Muscle of arm (tissue), 14 donors: ENCODE measurements around the gene IL4R. TPM values are rescaled to one million over a fixed set of nuclear protein-coding genes. Genes with fewer than 3 reads are reported as not detected.
A peak's percentile ranks its signal among the peaks of the same experiment; 100 is the strongest.
"Not testable (repeated sequence)": the region's sequence is repeated elsewhere in the genome, so short reads cannot be mapped to it uniquely, and the experiment has no call there.

Experiments used
- DNase-seq: peaks from one replicate; pipeline ENCODE4 v3.0.0-alpha.2; 2013
- long read RNA-seq, 11 donors: transcript quantifications; one replicate each; lab custom pipeline, GENCODE V29; 2026
- polyA plus RNA-seq, 12 donors: library from polyadenylated mRNA; unstranded; fragments of 120-200 nt; gene quantifications; one replicate each; pipeline ENCODE4 v1.2.1, GENCODE V29; 2013; ENCODE audit not compliant: insufficient read length in 12 of 12

The IL4R gene
- 10 to 100 TPM in 9 of 12 donors, 1 to 10 TPM in 2, not detected in 1; 8.6 to 39.4 (median 13.2) TPM for polyA plus RNA-seq
- long read RNA-seq, donor 1, partial matches to known transcripts: 0 of 2 reads
- long read RNA-seq, donor 1, other reads (novel, unspliced or antisense): 0 of 2 reads
- long read RNA-seq, donor 2: 0 reads
- long read RNA-seq, donor 3: 0 reads
- long read RNA-seq, donor 4: 0 reads
- long read RNA-seq, donor 5, partial matches to known transcripts: 0 of 1 reads
- long read RNA-seq, donor 5, other reads (novel, unspliced or antisense): 0 of 1 reads
- long read RNA-seq, donor 6: 0 reads
- long read RNA-seq, donor 7: 0 reads
- long read RNA-seq, donor 8: 0 reads
- long read RNA-seq, donor 9, partial matches to known transcripts: 0 of 2 reads
- long read RNA-seq, donor 9, other reads (novel, unspliced or antisense): 0 of 2 reads
- long read RNA-seq, donor 10: 0 reads
- long read RNA-seq, donor 11: 0 reads

- DNase-seq: peak; percentile 55
Observed at GRCh38 chr16:27313422-27314160, at the start of gene IL4R. Gene IL4R, plus strand, starts transcription at chr16:27313974. Its CDS starts 26,230 bp downstream, at chr16:27340204.

- DNase-seq: no peak
Observed at GRCh38 chr16:27264151-27264550, 49.6 kb upstream of the IL4R start.

- DNase-seq: no peak
Observed at GRCh38 chr16:27265982-27266381, 47.8 kb upstream of the IL4R start.

- DNase-seq: no peak
Observed at GRCh38 chr16:27267037-27267677, 46.6 kb upstream of the IL4R start.

- peak; percentile 98 for DNase-seq
Observed at GRCh38 chr16:27268376-27269299, 45.1 kb upstream of the IL4R start, which contains the start of gene NSMCE1. Gene NSMCE1, minus strand, starts transcription at chr16:27268772. Its CDS starts 11,202 bp downstream, at chr16:27257570.

GRCh38 chr16:27269300-27270150 is 44.2 kb upstream of the IL4R start:
- no peak for DNase-seq

- DNase-seq: no peak
Observed at GRCh38 chr16:27270349-27270748, 43.4 kb upstream of the IL4R start.

- DNase-seq: no peak
Observed at GRCh38 chr16:27272076-27272475, 41.7 kb upstream of the IL4R start.

- DNase-seq: not testable (repeated sequence)
Observed at GRCh38 chr16:27272697-27273096, 41.1 kb upstream of the IL4R start.

- no peak for DNase-seq
Observed at GRCh38 chr16:27273330-27273669, 40.5 kb upstream of the IL4R start.

- DNase-seq: no peak
Observed at GRCh38 chr16:27273670-27274423, 39.9 kb upstream of the IL4R start.

- not testable (repeated sequence) for DNase-seq
Observed at GRCh38 chr16:27274424-27274874, 39.3 kb upstream of the IL4R start.

GRCh38 chr16:27275394-27275793 is 38.4 kb upstream of the IL4R start:
- DNase-seq: no peak

- DNase-seq: no peak
Observed at GRCh38 chr16:27281243-27281642, 32.5 kb upstream of the IL4R start.

- no peak for DNase-seq
Observed at GRCh38 chr16:27284865-27285675, 28.7 kb upstream of the IL4R start.

- DNase-seq: no peak
Observed at GRCh38 chr16:27285676-27286196, 28.0 kb upstream of the IL4R start.

- no peak for DNase-seq
Observed at GRCh38 chr16:27286451-27286850, 27.3 kb upstream of the IL4R start.
